Measurements from ENCODE around the gene THOC6.
A peak's percentile ranks its signal among the peaks of the same experiment; 100 is the strongest.

- TF ChIP-seq, protein P1, sequence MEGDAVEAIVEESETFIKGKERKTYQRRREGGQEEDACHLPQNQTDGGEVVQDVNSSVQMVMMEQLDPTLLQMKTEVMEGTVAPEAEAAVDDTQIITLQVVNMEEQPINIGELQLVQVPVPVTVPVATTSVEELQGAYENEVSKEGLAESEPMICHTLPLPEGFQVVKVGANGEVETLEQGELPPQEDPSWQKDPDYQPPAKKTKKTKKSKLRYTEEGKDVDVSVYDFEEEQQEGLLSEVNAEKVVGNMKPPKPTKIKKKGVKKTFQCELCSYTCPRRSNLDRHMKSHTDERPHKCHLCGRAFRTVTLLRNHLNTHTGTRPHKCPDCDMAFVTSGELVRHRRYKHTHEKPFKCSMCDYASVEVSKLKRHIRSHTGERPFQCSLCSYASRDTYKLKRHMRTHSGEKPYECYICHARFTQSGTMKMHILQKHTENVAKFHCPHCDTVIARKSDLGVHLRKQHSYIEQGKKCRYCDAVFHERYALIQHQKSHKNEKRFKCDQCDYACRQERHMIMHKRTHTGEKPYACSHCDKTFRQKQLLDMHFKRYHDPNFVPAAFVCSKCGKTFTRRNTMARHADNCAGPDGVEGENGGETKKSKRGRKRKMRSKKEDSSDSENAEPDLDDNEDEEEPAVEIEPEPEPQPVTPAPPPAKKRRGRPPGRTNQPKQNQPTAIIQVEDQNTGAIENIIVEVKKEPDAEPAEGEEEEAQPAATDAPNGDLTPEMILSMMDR (conservative IDR thresholded peaks at IDR 0.05; ENCODE audit: low read depth in 2 of 2): peak; percentile 23 to 67; a peak in 3 of 4 replicates
- TF ChIP-seq EZH2phosphoT487 (IDR thresholded peaks at IDR 0.05; ENCODE audit: unreplicated experiment) (no peak), CREB1 (CRISPR knock-in tag; IDR thresholded peaks at IDR 0.05; ENCODE audit: low read depth) (no peak), EZH2 (IDR thresholded peaks at IDR 0.05; ENCODE audit: low read depth, unreplicated experiment) (no peak), POLR2AphosphoS5 (IDR thresholded peaks at IDR 0.05; ENCODE audit: low read depth) (0 out of 2 replicates have a peak, but pooled peaks have one; percentile 24), NANOG (IDR thresholded peaks at IDR 0.05; ENCODE audit: borderline replicate concordance) (no peak), STAT1 (IDR thresholded peaks at IDR 0.05; ENCODE audit: unreplicated experiment) (no peak)
- TF ChIP-seq, protein P2, sequence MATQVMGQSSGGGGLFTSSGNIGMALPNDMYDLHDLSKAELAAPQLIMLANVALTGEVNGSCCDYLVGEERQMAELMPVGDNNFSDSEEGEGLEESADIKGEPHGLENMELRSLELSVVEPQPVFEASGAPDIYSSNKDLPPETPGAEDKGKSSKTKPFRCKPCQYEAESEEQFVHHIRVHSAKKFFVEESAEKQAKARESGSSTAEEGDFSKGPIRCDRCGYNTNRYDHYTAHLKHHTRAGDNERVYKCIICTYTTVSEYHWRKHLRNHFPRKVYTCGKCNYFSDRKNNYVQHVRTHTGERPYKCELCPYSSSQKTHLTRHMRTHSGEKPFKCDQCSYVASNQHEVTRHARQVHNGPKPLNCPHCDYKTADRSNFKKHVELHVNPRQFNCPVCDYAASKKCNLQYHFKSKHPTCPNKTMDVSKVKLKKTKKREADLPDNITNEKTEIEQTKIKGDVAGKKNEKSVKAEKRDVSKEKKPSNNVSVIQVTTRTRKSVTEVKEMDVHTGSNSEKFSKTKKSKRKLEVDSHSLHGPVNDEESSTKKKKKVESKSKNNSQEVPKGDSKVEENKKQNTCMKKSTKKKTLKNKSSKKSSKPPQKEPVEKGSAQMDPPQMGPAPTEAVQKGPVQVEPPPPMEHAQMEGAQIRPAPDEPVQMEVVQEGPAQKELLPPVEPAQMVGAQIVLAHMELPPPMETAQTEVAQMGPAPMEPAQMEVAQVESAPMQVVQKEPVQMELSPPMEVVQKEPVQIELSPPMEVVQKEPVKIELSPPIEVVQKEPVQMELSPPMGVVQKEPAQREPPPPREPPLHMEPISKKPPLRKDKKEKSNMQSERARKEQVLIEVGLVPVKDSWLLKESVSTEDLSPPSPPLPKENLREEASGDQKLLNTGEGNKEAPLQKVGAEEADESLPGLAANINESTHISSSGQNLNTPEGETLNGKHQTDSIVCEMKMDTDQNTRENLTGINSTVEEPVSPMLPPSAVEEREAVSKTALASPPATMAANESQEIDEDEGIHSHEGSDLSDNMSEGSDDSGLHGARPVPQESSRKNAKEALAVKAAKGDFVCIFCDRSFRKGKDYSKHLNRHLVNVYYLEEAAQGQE (IDR thresholded peaks at IDR 0.05; ENCODE audit: unreplicated experiment): no peak
These were observed 34.5 kb downstream of the THOC6 start for GRCh38 chr16:3058139-3059030.

Data from GM23338 (cell line).